ENCODE data around the gene GGTLC2. TPM values are rescaled to one million over a fixed set of nuclear protein-coding genes. Genes with fewer than 3 reads are reported as not detected.
"Not testable (repeated sequence)": the region's sequence is repeated elsewhere in the genome, so short reads cannot be mapped to it uniquely, and the experiment has no call there.

The GGTLC2 gene
- total RNA-seq, 1 experiment from 2014 or later = not detected

DNA sequence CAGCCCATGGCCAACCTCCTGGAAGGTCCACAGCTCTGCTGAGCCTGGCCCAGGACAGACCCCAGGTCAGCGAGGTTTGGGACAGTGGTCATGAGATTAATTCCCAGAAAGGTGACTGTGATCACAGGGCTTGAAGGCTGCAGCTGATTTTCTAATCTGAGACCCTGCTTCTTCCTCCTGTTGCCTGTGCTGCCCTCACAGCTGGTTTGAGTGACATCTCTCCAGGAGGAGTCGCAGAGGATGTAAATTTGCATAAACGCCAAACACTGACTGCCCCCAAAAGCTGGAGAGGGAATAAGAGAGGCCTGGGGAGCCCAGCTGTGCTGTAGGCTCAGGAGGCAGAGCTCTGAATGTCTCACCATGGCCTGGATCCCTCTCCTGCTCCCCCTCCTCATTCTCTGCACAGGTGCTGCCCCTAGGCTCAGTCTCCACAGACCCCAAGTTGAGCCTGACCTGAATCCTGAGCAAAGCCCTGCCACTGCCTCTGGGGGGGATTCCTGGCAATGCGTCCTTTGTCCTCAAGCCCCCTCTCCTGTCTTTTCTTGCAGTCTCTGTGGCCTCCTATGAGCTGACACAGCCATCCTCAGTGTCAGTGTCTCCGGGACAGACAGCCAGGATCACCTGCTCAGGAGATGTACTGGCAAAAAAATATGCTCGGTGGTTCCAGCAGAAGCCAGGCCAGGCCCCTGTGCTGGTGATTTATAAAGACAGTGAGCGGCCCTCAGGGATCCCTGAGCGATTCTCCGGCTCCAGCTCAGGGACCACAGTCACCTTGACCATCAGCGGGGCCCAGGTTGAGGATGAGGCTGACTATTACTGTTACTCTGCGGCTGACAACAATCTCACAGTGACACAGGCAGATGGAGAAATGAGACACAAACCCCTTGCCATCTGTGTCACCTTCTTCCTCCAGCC, 23.8 kb downstream of the GGTLC2 start:
- no peak for DNase-seq (ENCODE audit: low spot score)

DNA sequence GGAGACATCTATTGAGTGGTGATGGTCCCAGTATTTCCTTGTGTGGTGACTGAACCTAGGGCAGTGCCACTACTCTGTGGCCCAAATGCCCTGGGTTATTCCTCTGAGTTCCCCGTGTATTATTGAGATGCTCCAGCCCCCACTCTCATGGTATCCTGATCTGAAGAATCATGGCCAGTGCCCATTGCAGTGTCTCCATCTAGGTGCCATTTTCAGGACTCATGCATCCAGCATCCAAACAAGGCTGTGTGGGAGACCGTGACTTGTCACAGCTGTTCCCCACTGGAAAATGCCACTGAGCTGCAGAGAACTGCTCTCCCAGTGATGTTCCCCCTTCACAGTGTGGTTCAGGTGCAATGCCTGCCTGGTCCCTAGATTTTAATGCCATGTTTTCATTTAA, 24.7 kb downstream of the GGTLC2 start:
- no peak for DNase-seq (ENCODE audit: low spot score)

- DNase-seq (ENCODE audit: low spot score) = no peak
These were observed 25.8 kb downstream of the GGTLC2 start for GRCh38 chr22:22670076-22670795.

- DNase-seq (ENCODE audit: low spot score) = no peak
These were observed 27.1 kb downstream of the GGTLC2 start for GRCh38 chr22:22671506-22671905.

GRCh38 chr22:22673099-22673498, 28.7 kb downstream of the GGTLC2 start:
- no peak for DNase-seq (ENCODE audit: low spot score)

- DNase-seq (ENCODE audit: low spot score) = no peak
These were observed 29.2 kb downstream of the GGTLC2 start for GRCh38 chr22:22673628-22674027.

DNA sequence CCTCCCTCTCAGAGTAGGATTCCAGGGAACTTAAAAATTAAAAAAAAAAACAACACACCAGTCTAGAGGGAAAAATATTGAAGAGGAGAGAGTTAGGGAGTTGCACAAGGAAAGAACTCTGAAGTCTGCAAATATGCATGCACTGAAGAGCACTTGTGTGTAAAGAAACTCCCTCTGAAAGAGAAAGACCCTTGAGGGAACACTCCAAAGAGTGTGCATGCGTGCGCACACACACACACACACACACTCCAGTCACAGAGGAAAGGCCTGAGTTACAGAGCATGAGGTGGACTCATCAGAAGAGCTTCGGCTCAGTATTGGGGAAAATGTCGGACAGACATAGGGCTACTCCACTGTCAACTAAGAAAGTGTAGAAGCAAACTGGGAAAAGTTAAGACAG, 30.1 kb downstream of the GGTLC2 start:
- no peak for DNase-seq (ENCODE audit: low spot score)

DNA sequence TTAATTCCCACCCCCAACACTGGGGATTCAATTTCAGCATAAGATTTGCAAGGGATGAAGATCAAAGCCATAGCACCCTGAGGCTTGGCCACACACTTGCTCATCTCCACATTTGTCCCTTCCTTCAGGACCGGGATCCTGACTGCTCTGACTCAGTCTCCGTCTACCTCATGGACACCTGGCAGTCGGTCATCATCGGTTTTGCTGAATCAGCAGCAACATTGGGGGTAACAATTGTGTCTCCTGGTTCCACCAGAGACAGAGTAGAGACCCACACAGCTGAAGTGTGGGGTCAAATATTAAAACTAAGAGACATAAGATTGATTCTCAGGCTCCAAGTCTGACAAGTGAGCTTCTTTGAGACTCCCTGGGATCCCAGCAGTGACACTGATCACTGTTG, 34.6 kb downstream of the GGTLC2 start:
- DNase-seq (ENCODE audit: low spot score) = no peak

GRCh38 chr22:22680396-22680795, 36.0 kb downstream of the GGTLC2 start:
- no peak for DNase-seq (ENCODE audit: low spot score)

DNA sequence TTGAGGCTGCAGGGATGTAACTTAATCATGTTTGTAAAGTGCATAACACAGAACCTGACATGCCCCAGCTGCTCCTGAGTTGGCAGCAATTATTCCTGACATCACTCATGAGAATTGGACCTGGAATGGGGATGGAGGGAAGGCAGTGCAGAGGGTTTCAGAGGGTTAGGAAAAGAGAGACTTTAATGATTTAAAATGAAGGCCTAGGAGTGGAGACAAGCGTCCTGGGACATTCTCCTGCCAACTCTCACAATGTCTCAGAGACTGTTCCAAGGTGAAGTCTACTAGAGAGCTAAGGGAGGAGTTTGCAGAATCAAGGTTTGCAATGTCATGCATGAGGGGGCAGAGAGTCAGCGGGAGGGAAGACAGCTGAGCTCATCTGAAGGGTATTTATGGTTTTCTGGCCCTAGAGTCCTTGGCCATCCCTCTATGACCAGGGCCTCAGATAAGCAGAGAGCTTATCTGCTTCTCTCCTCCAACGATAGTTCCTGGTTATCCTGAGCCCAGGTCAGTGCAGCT, 36.9 kb downstream of the GGTLC2 start:
- no peak for DNase-seq (ENCODE audit: low spot score)

GRCh38 chr22:22682196-22682595, 37.8 kb downstream of the GGTLC2 start:
- no peak for DNase-seq (ENCODE audit: low spot score)

- no peak for DNase-seq (ENCODE audit: low spot score)
These were observed 38.6 kb downstream of the GGTLC2 start for GRCh38 chr22:22682807-22683667.

- no peak for DNase-seq (ENCODE audit: low spot score)
These were observed 39.4 kb downstream of the GGTLC2 start for GRCh38 chr22:22683668-22684361.

- DNase-seq (ENCODE audit: low spot score) = peak; percentile 39
These were observed 40.5 kb downstream of the GGTLC2 start for GRCh38 chr22:22684580-22685561.

- DNase-seq (ENCODE audit: low spot score) = no peak
These were observed 41.2 kb downstream of the GGTLC2 start for GRCh38 chr22:22685586-22685985.

DNA sequence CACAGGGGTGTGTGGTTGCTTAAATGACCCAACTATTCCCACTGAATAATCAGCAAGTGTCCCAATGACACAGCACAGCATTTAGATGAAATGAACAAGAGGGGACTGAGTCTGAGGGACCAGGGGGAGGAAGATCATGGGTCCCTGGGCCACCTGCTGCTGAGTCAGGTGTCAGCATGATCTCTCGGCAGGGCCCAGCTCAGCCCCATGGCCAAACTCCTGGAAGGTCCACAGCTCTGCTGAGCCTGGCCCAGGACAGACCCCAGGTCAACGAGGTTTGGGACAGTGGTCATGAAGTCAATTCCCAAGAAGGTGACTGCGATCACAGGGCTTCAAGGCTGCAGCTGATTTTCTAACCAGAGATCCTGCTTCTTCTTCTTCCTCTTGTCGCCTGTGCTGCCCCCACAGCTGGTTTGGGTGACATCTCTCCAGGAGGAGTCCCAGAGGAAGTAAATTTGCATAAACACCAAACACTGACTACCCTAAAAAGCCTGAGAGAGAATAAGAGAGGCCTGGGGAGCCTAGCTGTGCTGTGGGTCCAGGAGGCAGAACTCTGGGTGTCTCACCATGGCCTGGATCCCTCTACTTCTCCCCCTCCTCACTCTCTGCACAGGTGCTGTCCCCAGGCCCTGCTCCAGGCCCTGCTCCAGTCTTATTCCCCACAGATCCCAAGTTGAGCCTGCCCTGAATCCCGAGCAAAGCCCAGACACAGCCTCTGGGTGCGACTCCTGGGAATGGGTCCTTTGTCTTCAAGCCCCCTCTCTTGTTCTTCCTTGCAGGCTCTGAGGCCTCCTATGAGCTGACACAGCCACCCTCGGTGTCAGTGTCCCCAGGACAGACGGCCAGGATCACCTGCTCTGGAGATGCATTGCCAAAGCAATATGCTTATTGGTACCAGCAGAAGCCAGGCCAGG, 42.0 kb downstream of the GGTLC2 start:
- DNase-seq (ENCODE audit: low spot score) = not testable (repeated sequence)

GRCh38 chr22:22687638-22688500, 43.5 kb downstream of the GGTLC2 start:
- peak; percentile 46 for DNase-seq (ENCODE audit: low spot score)
